Epithelial cell of prostate (primary cell): ENCODE measurements around the gene RPL39.
A peak's percentile ranks its signal among the peaks of the same experiment; 100 is the strongest.
"Not testable (repeated sequence)": the region's sequence is repeated elsewhere in the genome, so short reads cannot be mapped to it uniquely, and the experiment has no call there.

Experiments
- DNase-seq: peaks from one replicate; pipeline ENCODE4 v3.0.0-alpha.2; 2011; ENCODE audit warnings: low read depth, low spot score
- H3K27ac ChIP-seq: fragments of 450-650 bp; 2 replicates; pipeline ENCODE4 v1.5.1; 2017; ENCODE audit warnings: mild to moderate bottlenecking

Gene RPL39

DNA sequence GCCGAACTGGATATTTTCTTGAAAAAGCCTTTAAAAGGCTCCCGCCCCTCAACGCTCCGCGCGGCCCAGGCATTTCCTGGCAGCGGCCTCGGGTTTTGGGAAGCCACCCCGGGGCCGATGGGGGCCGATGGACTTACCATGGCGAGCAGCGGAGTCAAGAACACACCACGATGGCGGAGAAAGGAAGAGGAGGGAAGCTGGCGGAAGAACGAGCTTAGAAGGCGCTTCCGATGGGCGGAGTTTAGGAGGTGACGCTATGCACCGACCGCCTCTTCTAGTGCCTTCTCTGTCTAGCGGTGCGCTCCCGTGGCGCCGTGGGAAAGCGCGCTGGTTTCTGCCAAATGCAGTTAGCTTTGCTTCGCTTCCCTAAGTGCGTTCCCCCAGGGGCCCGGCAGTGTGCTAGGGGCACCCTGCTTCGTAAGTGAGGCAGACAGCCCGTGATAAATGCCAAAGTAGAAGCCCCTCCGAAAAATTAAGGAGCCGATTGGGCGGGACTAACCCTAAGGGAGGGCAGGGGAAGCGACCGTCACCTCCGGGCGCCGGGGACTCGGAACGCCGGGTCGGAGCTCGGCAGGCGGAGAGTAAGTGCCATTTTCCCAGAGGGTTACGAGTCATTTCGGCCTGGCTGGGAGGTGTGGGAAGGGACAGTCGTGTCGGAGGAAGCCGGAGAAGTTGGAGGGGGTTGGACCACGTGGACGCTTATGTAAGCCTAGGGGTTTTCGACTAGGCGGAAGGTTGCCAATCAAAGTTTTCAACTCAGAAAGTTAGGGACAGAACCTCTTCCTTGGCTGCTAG lies at the start of gene RPL39:
Gene RPL39, minus strand, starts transcription at position 194 of the 795 bp plus-strand sequence. Its CDS starts 54 bp downstream, at position 140.
- DNase-seq, result peak; percentile 46
- H3K27ac ChIP-seq, result peak within 1 kb of the TSS; percentile 85

DNA sequence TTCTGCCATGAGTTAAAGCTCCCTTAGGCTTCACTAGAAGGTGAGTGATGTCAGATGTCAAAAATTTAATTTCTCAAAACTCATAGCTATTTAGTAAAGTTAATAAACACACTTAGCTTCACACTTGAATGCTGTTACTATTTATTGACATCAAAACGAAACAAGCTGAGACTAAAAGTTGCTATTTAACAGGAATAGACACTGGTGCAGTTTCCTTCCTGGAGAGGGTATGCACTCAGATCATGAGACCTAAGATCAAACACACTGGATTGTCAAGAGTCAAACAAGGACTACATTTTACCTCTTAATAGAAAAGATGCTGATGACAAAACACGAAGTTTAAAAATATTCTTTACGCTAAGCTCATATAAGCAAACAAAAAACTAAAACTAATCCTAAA lies 42.5 kb upstream of the RPL39 start:
- no peak overlapping the region for H3K27ac ChIP-seq
- DNase-seq, result no peak

DNA sequence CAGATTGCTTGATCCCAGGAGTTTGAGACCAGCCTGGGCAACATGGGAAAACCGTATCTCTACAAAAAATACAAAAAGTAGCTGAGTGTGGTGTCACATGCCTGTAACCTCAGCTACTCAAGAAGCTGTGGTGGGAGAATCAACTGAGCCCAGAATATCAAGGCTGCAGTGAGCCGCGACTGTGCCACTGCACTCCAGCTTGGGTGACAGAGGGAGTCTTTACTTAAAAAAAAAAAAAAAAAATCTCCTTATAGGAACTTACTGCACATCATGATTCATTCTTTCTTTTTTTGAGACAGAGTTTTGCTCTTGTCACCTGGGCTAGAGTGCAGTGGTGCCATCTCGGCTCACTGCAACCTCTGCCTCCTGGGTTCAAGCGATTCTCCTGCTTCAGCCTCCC lies 37.0 kb upstream of the RPL39 start:
- DNase-seq, result no peak
- H3K27ac ChIP-seq, result no peak overlapping the region

DNA sequence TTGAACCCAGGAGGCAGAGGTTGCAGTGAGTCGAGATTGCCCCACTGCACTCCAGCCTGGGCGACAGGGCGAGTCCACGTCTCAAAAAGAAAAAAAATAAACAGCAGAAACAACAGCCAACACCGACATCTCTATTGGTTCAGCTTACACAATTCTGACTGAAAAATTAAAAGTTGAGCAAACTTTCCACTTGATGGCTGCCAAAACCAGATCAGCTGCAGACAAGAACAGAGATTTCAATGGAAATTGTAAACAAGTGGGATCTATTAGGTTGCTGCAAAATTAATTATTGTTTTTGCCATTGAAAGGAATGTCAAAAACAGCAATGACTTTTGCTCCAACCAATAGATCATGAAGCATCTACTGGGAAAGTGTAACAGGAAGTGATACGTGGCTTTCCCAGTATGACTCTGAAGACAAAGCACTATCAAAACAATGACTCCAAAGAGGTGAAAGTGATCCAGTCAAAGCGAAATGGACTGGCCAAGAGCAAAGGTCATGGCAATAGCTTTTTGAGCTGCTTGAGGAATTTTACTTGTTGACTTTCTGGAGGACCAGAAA lies 35.0 kb upstream of the RPL39 start:
- no peak for DNase-seq
- no peak overlapping the region for H3K27ac ChIP-seq

DNA sequence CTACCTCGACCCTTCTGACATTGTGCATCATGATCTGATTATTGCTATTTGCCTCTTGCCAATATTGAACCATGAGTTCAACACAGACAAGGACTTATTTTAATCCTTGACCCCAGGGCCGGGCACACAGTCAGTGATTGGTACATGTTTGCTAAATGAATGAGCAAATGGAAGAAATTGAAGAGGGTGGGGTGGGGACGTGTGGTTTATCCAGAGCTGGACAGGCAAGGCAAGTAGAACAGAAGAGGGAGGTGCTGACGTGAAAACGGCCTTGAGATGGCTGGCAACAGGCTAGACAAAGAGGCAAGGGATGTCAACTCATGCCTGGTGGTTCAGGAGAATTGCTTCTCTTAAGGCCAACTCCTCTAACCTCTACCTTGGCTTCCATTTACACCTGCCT lies 32.8 kb upstream of the RPL39 start:
- not testable (repeated sequence) for DNase-seq, H3K27ac ChIP-seq

DNA sequence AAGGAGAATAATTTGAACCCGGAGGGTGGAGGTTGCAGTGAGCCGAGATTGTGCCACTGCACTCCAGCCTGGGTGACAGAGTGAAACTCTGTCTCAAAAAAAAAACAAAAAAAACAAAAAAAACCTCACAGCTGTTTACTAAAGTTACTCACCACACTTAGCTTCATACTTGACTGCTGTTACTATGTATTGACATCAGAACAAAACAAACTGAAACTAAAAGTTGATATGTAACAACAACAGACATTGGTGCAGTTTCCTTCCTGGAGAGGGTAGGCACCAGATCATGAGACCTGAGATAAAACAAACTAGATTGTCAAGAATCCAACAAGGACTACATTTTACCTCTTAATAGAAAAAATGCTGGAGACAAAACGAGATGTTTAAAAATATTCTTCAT lies 30.3 kb upstream of the RPL39 start:
- DNase-seq, H3K27ac ChIP-seq: not testable (repeated sequence)

DNA sequence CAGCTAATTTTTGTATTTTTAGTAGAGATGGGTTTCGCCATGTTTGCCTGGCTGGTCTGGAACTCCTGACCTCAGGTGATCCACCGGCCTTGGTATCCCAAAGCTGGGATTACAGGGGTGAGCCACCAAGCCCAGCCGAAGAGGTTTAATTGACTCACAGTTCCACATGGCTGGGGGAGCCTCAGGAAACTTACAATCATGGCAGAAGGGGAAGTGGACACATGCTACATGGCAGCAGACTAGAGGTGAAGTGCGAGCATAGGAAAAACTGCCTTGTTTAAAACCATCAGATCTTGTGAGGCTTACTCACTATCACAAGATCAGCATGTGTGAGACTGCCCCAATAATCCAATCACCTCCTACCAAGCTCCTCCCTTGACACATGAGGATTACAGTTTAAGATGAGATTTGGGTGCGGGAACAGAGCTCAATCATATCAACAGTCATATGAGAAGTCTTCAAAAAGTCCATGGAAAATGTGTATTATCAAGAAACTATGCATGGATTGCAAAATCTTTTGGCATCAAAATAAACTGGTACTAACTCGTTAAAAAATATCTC lies 25.8 kb upstream of the RPL39 start:
- no peak for DNase-seq
- no peak overlapping the region for H3K27ac ChIP-seq

DNA sequence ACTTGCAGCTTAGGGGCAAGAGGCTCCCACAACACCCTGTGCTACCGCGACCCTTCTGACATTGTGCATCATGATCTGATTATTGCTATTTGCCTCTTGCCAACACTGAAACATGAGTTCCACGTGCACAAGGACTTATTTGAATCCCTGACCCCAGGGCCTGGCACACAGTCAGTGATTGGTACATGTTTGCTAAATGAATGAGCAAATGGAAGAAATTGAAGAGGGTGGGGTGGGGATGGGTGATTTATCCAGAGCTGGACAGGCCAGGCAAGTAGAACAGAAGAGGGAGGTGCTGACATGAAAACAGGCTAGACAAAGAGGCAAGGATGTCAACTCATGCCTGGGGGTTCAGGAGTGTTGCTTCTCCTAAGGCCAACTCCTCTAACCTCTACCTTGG lies 24.9 kb upstream of the RPL39 start:
- no peak for DNase-seq
- H3K27ac ChIP-seq, result no peak overlapping the region

DNA sequence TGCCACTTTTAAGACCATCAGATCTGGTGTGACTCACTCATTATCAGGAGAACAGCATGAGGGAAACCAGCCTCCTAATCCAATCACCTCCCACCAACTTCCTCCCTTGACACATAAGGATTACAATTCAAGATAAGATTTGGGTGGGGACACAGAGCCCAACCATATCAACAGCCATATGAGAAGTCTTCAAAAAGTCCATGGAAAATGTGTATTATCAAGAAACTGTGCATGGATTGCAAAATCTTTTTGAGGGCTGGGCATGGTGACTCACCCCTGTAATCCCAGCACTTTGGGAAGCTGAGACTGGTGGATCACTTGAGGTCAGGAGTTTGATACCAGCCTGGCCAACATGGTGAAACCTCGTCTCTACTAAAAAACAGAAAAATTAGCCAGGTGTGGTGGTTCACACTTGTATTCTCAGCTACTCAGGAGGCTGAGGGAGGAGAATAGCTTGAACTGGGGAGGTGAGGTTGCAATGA lies 17.8 kb upstream of the RPL39 start:
- no peak for DNase-seq
- no peak overlapping the region for H3K27ac ChIP-seq

DNA sequence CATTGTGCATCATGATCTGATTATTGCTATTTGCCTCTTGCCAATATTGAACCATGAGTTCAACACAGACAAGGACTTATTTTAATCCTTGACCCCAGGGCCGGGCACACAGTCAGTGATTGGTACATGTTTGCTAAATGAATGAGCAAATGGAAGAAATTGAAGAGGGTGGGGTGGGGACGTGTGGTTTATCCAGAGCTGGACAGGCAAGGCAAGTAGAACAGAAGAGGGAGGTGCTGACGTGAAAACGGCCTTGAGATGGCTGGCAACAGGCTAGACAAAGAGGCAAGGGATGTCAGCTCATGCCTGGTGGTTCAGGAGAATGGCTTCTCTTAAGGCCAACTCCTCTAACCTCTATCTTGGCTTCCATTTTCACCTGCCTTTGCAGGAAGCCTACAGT lies 17.0 kb upstream of the RPL39 start:
- not testable (repeated sequence) for H3K27ac ChIP-seq, DNase-seq

DNA sequence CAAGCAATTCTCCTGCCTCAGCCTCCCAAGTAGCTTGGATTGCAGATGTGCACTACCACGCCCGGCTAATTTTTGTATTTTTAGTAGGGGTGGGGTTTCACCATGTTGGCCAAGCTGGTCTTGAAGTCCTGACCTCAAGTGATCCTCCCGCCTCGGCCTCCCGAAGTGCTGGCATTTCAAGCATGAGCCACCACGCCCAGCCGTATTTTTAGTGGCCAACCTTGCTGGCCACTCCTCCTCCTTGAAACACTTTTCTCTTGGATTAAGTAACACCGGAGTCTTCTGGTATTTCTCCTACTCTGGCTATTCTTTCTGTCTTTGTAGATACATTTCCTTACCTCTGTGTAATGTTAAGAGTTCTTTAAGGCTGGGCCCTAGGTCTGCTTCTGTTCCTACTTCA lies 11.1 kb upstream of the RPL39 start:
- DNase-seq, result no peak
- H3K27ac ChIP-seq, result no peak overlapping the region

DNA sequence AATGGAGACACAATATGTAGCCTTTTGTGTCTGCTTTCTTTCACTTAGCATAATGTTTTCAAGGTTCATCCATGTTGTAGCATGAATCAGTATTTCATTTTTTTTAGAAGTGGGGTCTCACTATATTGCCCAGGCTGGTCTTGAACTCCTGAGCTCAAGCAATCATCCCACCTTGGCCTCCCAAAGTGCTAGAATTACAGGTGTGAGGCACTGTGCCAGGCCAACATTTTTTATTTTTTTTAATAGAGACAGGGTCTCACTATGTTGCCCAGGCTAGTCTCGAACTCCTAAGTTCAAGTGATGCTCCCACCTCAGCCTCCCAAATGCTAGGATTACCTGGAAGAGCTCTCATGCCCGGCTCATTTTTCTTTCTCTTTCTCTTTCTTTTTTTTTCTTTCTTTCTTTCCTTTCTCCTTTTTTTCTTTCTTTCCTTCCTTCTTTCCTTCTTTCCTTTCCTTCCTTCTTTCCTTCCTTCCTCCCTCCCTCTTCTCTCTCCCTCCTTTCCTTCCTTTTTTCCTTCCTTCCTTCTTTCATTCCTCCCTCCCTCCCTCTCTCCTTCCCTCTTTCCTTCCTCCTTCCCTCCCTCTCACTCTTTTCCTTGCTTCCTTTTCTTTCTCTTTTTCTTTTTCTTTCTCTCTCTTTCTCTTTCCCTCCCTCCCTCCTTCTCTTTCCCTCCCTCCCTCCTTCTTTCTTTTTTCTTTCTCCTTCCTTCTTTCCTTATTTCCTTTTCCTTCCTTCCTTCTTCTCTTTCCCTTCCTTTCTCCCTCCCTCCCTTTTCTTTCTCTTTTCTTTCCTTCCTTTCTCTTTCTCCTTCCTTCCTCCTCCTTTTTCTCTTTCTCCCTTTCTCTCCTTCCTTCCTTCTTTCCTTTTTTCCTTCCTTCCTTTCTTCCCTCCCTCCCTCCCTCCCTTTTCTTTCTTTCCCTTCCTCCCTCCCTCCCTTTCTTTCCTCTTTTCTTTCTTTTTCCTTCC lies 10.1 kb upstream of the RPL39 start:
- DNase-seq, result no peak
- H3K27ac ChIP-seq, result no peak overlapping the region

DNA sequence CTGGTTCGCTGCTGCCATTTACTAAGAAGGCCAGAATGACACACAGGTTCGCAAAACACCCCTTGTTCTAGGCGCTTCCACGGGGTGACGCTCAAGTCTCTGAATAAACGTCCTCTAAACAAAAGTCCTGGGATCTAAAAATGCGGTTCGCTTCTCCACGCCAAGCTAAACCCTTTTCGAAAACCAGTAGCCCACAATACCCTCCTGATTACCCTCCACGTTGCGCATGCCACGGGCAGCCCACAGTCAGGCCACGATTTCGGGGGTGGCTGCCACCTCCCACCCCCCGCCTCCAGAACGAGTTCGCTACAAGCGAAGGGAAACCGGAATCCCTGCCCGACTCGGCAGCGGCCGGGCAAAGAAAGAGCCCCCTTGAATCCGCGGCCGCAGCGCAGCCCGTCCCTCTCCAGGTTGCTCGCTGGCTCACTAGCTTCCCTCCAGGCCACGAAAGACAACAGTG lies 423 bp downstream of the RPL39 start:
- DNase-seq, result no peak
- peak overlapping the region; percentile 85 for H3K27ac ChIP-seq

DNA sequence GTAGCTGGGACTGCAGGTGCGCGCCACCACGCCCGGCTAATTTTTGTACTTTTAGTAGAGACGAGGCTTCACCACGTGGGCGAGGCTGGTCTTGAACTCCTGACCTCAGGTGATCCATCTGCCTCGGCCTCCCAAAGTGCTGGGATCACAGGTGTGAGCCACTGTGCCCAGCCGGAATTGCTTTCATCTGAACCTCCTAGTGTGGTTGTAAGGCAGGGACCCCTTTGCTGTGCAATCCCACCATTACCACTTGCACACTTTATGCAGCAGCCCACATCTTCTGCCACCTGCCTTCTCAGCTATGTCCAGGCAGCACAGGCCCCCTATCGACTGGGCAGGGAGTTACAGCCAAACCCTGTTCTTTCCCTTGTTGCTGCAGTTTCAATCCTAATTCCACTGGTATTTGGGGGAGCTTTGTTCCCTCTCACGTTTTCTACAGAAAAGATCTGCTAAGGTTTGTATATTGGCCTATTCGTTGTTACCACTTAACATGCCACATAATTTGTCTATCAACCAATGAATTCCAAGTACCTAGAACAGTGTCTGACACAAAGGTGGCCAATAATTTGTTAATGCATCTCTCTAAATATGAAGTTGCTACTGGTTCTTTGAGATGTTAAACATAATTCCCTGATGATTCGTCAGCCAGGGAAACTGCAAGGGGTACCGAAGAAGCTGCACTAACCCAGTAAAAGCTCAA lies 6.5 kb downstream of the RPL39 start:
- no peak overlapping the region for H3K27ac ChIP-seq
- DNase-seq, result no peak

DNA sequence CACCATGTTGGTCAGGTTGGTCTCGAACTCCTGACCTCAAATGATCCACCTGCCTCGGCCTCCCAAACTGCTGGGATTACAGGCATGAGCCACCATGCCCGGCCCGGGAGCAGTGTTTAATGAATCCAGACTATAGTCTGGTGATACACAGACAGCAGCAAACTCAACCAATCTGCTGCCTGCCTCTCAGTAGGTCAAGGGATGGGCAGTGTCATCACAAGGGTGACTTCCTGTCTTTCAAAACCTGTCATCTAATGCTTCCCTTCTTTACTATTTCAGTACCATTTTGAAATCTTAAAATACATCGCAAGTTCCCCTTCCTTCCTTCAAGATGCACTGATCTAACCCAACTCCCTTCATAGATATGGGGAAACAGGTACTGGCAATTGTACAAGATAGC lies 8.4 kb downstream of the RPL39 start:
- no peak for DNase-seq
- no peak overlapping the region for H3K27ac ChIP-seq

DNA sequence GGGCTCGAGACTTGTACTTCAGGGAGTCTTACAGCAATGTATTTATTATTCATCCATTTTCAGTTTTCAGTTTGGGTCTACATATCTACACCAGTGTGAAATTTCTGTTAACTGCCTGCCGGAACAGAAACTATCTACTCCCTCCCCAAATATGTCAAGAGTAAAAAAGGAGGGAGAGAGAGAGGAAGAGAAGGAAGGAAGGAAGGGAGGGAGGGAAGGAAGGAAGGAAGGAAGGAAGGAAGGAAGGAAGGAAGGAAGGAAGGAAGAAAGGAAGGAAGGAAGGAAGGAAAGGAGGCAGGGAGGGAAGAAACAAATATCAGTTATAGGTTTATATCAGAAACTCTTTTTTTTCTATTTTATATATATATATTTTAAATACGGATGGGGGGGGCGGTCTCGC lies 12.6 kb downstream of the RPL39 start:
- H3K27ac ChIP-seq, result no peak overlapping the region
- no peak for DNase-seq

DNA sequence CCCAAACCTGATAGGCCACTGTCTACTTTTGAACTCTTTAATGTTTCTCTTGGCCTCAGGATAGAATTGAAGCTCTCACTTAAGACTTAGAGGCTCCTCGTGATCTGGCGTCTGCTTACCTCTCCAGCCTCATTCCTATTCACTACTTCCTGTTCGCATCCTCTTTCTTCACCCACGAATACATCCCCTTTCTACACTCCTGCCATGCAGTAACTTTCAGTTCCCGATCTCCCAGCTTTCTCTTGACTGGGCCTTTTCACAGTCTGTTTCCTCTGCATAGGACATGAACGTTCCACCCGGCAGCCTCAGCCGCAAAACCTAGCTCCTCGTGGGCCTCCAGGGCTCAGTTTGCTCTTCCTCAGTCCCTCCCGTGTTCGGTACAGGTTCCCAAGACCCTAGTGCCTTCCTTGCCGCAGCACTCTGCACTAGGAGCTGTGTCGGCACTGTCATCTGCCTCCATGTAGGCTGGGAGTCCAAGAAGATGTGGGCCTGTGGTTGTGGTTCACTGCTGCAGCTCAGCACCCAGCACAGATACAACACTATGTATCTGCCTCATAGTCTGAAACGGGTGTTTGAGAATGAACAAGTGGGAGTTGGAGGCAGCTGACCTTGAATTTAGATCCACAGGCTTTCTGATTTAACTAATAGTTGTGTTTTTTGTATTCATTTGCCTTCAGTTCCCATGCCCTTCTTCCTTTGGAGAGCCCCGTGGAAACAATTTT lies 15.8 kb downstream of the RPL39 start:
- no peak for DNase-seq
- H3K27ac ChIP-seq, result no peak overlapping the region

DNA sequence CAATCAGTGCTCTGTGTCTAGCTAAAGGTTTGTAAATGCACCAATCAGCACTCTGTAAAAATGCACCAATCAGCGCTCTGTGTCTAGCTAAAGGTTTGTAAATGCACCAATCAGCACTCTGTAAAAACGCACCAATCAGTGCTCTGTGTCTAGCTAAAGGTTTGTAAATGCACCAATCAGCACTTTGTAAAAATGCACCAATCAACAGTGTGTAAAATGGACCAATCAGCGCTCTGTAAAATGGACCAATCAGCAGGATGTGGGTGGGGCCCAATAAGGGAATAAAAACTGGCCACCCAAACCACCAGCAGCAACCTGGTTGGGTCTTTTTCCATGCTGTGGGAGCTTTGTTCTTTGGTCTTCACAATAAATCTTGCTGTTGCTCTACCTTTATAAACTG lies 22.0 kb downstream of the RPL39 start:
- not testable (repeated sequence) for H3K27ac ChIP-seq, DNase-seq

DNA sequence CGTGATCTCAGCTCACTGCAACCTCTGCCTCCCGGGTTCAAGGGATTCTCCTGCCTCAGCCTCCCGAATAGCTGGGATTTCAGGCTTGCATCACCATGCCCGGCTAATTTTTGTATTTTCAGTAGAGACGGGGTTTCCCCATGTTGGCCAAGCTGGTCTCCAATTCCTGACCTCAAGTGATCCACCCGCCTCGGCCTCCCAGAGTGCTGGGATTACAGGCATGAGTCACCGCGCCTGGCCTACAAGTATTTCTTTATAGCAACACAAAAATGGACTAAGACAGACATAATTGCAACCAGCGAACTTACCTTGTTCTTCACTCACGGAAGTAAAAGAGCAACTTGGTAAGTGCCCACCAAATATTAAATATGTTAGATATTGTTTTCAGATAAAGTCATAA lies 23.0 kb downstream of the RPL39 start:
- H3K27ac ChIP-seq, DNase-seq: not testable (repeated sequence)
